ENCODE data around the gene ABCC5.
A peak's percentile ranks its signal among the peaks of the same experiment; 100 is the strongest.
"Not testable (repeated sequence)": the region's sequence is repeated elsewhere in the genome, so short reads cannot be mapped to it uniquely, and the experiment has no call there.

ABCC5 gene

DNA sequence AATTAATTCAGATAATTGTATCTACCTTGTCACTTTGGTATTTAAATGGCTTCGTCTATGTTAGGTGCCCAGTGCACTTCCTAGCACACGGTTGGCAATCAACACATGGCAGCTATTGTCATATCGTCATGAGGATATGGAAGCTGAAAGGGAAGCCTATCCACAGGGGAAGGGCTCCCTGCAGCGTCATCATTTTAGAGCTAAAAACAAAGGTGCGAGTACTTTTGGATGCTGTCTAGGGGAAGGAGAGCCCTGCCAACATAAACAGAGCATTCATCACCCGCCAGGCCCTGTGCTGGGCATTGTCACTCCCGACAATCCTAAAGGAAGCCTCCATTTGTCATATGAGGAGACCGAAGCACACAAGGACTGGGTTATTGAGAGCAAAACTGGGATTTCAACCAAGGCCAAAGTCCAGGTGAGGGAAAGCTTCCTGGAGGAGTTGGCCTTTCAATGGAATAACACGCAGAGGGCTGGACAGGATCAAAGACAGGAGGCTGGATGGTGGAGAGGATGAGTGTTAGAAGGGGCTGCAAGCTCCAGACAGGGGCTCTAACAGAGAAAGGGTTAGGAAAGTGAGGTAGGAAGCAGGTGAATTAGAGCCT, 125.0 kb downstream of the ABCC5 start:
- DNase-seq (ENCODE audit: low spot score): peak; percentile 54

- DNase-seq (ENCODE audit: low spot score): no peak
Observed at GRCh38 chr3:183885766-183886165, 131.9 kb downstream of the ABCC5 start.

DNA sequence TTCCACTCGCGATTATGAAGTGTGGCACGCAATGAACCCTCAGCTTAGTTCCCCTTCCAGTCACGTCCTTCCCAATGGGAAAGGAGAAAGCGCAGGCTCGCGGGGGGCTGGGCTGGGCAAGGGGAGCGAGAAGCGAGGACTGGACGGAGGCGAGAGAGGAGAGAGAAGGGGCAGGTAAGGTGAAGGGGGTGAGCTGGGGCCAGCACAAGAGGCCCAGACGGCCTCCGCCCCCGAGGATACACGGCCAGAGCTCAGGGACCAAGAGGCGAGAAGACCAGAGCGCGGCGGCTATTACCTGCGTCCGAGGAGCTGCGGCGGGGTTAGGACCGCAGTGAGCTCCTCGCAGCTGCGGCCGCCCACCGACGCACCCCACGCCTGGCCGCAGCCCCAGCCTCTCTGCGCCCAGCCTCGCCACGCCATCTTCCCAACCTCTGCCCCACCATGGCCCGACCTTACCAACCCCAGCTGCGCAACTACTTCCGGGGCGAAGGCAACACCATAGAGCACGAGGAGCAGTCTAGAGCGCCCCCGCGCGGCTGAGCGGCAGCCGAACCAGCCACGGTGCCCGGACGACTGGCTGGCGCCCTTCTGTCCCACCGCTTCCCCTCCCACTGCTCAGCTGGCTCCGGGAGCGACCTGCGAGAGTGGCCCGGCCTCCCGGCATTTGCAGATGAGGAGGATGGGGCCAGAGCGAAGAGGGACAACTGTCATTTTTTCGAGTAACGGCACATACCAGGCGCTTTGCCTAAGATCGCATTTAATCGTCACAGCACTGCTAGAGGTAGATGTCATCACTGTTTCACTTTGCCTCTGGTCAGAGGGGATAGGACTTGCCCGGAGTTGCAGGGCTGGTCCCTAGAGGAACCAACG, 133.0 kb downstream of the ABCC5 start, which contains the start of gene PARL:
Gene PARL, minus strand, starts transcription at position 454 of the 870 bp plus-strand sequence. Its CDS starts 34 bp downstream, at position 420.
- peak; percentile 97 for DNase-seq (ENCODE audit: low spot score)

DNA sequence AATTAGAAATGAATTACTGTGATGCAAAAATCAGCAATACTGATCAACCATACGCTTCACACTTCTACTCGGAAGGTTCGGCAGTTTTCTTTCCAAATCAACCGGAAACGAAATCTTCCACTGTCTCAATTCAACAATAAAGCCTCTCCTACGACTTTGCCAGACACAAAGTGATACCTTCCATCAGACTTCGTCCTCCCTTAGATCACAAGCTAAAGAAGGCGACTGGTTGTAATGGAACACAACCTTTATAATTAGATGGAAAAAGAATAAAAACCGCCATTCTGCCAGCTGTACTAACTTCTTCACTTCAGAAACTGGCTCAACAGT, 133.6 kb downstream of the ABCC5 start:
- no peak for DNase-seq (ENCODE audit: low spot score)

- DNase-seq (ENCODE audit: low spot score): no peak
Observed at GRCh38 chr3:183883291-183884096, 134.2 kb downstream of the ABCC5 start.

DNA sequence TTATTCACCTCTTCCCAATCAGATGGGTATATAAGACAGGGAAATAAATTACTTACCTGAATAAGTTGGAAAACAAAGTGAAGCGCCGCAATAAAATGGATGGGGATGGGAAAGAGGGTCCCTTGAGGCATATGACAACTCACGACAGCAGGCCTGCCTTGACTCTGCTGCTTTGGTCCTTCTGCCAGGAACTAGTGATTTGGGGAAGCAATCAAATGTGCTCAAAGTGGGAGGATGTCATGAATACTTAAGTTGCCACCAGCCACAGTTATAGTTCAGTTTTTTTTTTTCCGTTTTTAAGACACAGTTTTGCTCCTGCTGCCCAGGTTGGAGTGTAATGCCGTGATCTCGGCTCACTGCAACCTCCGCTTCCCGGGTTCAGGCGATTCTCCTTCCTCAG, 137.6 kb downstream of the ABCC5 start:
- no peak for DNase-seq (ENCODE audit: low spot score)

DNA sequence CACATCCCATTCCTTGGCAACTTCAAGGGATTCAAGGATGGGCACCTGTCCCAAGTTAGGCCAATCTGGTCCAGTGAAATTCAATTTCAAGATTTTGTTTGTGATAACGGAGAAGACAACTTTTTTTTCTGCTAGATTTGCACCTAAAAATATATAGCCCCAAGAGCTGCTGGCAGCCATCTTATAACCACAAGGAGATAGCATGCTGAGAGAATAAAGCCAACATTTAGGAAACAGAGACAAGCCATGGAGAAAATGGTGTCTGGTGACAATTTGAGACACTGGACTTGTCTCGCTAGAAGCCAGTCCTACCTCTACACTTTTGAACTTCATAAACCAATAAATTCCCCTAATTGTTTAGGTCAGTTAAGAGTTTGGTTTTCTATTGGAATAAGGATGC, 138.4 kb downstream of the ABCC5 start:
- DNase-seq (ENCODE audit: low spot score): no peak

- DNase-seq (ENCODE audit: low spot score): no peak
Observed at GRCh38 chr3:183878071-183878470, 139.6 kb downstream of the ABCC5 start.

GRCh38 chr3:183877227-183877626, 140.5 kb downstream of the ABCC5 start:
- not testable (repeated sequence) for DNase-seq (ENCODE audit: low spot score)

DNA sequence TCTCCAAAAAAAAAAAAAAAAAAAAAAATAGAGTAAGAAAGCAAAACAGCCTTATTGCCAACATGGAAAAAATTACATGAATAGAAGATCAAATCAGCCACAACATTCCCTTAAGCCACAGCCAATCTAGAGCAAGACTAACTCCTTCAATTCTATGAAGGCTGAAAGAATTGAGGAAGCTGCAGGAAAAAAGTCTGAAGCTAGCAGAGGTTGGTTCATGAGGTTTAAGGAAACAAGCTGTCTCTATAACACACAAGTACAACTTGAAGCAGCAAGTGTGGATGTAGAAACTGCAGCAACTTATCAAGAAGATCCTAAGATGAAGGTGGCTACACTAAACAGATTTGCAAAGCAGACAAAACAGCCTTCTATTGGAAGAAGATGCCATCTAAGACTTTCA, 142.3 kb downstream of the ABCC5 start:
- no peak for DNase-seq (ENCODE audit: low spot score)

DNA sequence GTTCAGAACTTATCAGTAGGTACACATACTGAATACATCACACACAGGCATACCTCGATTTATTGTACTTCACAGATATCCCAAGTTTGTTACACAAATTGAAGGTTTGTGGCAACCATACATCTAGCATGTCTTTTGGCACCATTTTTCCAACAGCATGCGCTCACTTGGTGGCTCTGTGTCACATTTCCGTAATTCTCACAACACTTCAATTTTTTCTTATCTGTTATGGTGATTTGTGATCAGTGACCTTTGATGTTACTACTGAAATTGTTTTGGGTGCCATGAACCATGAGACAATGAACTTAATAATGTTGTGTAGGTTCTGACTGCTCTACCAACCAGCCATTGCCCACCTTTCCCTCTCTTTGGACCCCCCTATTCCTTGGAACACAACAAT, 143.8 kb downstream of the ABCC5 start:
- DNase-seq (ENCODE audit: low spot score): peak; percentile 36

- DNase-seq (ENCODE audit: low spot score): no peak
Observed at GRCh38 chr3:183871541-183871940, 146.1 kb downstream of the ABCC5 start.

GRCh38 chr3:183870563-183870962, 147.1 kb downstream of the ABCC5 start:
- DNase-seq (ENCODE audit: low spot score): no peak

Measured in HuH-7 (cell line).